NCI-H1930 (cell line): ENCODE measurements around the gene HINT3.
A peak's percentile ranks its signal among the peaks of the same experiment; 100 is the strongest.
"Not testable (repeated sequence)": the region's sequence is repeated elsewhere in the genome, so short reads cannot be mapped to it uniquely, and the experiment has no call there.

Experiments used
- DNase-seq, 2 experiments: peaks; one replicate each; lab custom pipeline; 2025; lab: John Stamatoyannopoulos, UW

Gene HINT3

DNA sequence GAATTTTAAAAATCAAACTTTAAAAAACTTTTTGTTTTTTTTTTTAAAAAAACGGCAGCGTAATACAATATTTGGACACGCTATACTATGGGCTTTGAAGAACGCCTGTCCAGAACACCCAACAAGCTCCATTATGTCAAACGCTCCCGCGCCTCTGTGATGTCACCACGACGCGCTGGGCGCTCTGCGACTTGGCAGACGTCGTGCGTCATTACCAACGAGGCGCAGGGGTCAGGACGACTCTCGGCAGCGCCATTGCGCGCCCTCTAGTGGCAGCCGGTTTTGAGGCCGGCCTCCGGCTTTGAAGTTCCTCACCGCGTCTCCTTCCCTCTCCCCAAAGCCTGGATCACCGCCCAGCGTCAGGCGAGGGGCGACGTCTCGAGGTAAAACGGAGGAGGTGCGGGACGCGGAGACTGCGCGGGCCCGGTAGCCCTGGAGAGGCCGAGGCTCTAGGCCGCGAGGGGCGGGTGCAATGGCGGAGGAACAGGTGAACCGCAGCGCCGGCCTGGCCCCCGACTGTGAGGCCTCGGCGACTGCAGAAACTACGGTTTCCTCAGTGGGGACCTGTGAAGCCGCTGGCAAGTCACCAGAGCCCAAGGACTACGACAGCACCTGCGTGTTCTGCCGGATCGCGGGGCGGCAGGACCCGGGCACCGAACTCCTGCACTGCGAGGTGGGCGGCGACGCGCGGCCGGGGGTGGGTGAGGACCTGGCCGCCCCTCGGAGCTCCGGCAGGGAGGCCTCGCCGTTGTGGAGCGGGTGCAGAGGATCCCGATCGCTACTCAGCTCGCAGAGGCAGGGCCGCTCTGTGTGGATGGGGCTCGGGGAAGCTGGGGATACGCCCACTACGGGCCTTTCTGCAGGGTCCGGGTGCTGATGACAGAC lies at the start of gene HINT3:
HINT3 (plus strand) TSS at position 265 of the 885 bp plus-strand sequence; CDS start at position 473, 208 bp downstream.
- peak; percentile 94 to 96 for DNase-seq

DNA sequence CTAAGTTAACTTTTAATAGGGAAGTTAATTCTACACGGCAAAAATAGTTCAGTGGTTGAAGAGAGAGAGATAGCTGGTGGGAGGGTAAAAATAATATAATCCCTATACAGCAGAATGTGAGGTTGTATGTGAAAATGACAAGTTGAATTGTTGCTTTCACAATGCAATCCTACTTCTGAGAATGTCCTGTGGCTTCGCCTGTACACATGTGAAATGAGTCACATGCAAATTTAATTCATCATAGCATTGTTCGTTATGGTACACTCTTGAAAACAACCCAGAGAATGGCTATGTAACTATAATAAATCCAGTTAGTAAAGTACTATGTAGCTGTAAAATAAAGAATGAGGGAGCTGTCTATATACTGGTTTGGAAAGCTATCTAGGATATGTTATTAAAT lies 46.0 kb upstream of the HINT3 start:
- no peak for DNase-seq

DNA sequence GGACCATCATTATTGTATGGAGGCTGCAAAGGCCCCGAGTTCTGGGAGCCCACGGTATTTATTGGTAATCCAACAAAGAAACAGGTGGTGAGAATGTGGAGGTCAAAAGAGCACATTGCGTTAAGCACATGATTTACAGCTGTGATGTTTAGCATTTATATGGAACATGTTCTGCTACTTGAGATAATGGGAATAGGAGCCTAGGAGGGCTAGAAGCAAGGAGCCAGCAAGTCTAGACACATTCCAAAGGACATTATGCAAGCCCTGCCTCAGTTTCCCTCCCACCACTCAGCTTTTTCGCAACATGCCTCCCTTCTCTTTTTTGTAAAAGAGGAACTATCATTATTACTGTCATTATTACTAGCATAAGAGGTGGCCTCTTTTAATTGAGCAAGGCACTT lies 45.5 kb upstream of the HINT3 start:
- DNase-seq = not testable (repeated sequence)

DNA sequence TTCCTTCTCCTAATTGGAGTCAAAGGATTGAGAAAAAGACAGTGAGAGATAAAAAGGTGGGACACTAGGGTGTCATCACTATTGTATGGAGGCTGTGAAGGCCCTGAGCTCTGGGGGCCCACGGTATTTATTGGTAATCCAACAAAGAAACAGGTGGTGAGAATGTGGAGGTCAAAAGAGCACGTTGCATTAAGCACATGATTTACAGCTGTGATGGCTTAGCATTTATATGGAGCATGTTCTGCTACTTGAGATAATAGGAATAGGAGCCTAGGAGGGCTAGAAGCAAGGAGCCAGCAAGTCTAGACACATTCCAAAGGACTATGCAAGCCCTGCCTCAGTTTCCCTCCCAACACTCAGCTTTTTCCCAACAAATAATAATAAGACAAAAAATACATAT lies 44.1 kb upstream of the HINT3 start:
- not testable (repeated sequence) for DNase-seq

DNA sequence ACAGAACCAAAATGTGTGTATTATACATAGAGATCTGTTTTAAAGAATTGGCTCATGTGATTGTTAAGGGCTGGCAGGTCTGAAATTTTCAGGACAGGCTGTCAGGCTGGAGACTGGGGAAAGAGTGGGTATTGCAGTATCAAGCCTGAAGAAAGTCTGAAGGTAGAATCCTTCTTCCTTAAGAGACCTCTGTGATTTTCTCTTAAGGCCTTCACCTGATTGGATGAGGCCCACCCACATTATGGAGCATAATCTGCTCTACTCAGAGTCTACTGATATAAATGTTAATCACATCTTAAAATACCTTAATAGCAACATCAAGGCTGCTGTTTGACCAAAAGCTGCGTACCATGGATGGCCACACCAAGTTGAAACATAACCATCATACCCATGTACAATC lies 43.4 kb upstream of the HINT3 start:
- DNase-seq = no peak

DNA sequence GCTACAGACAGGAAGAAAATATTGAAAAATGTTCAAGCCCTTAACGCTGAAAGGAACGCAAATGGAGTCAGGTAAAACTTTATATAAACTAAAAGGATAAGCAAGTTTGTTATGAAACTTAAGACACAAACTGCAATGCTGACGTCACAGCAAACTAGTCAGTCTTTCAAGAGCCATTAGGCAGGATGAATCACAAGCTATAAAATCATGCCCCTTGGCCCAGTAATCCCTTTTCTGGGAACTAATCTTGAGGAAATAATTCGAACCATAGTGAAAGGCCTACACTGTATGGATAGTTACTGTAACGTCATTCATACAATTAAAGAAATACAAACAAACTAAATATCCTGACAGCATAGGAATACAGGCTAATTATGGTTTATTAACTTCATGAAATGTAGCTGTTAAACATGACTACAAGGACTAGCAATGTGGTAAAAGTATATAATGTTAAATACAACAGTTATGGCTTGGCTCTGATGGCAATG lies 42.7 kb upstream of the HINT3 start:
- no peak for DNase-seq

DNA sequence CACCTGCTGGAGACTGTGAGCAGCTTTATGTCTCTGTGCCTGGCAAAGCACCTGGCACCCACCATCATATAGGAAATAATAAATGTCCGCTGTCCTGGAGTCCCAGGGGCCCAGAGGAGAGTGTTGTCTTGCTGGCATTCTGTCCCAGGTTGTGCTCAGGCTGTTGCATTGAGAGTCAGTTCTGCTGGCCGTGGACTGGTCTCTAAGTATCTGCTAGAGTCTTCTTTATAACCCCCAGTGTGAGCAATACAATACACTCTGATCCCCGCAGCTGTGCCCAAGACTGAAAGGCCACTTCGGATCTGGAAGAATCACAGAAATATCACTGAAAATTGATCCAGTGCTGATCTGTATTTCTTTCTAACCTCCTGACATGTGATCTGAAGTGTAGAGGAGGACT lies 38.3 kb upstream of the HINT3 start:
- DNase-seq = peak in 1 of 2 experiments; percentile 28

DNA sequence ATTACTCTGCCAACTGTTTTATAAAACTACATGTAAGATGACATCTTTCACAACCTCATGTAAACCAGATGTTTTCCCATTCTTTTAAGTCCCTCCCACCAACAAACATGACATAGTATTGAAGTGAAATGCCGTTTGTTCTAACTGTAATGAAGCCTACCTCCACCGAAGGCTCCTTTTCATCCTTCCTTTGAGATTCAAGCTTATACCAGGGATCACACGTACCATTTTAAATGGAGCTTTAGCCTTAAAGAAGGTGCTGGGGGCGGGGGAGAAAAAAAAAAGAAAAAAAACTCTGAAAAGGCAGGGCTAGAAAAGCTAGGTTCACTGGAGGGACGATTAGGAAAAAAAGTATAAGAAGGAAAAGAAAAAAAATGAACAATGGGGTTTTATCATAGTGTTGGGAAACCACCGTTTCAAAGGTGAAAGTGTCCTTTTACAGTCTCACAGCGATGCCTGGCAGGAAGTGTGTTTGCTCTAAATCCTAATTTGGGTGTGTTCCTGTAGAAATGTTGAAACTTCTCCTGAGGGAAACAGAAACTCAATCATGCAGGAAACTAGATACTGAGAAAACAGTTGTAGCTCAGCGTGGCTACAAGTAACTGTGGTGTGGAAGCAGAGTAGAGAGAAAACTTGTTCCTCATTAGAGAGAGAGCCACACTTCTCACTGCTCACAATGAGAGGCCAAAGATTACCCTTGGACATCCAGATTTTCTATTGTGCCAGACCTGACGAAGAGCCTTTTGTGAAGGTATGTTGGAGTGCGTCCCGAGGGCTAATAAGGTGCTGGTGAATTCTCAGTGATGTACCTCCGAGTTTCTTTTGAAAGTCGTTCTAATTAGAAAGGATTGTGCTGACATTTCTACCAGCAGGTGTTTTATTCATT lies 37.6 kb upstream of the HINT3 start:
- peak in 1 of 2 experiments; percentile 22 for DNase-seq

DNA sequence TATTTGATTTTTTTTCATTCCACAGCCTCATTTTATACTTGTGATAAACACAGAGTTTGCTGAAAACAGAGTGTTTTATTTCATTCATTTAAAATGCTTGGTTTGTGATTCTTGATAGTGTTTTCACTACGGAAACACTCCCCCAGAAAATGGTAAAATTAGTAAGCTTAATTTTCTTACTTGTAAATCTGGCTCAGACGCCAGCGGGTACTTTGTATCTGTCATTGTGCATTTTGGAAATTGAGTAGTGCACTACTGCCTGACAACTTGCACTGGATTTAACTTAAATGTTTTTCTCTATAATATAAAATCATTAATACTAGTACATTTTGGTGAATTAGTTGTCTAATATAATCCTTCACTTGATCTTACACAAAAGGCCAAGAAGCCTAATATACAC lies 37.0 kb upstream of the HINT3 start:
- DNase-seq = no peak

DNA sequence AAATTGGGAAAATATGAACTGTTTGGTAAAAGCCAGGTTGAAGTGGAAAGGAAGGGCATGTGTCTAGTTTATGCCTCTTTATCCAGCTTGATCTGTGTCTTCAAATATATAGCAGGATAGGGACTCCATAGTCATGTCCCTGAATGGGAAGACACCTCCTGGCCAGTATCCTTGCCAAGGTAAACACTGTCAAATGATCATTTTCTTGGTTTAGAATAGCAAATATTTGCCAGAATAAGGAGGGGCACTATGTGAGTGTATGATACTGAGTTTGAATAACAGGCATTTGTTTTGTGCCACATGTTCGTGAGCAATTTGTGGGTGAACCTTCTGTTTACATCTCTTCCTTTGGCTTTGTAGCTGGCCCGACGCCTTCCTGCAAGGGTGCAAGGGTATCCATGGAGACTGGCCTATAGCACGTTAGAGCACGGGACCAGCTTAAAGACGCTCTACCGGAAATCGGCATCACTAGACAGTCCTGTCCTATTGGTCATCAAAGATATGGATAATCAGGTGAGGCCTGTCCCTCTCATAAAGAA lies 34.2 kb upstream of the HINT3 start:
- DNase-seq = peak in 1 of 2 experiments; percentile 13

DNA sequence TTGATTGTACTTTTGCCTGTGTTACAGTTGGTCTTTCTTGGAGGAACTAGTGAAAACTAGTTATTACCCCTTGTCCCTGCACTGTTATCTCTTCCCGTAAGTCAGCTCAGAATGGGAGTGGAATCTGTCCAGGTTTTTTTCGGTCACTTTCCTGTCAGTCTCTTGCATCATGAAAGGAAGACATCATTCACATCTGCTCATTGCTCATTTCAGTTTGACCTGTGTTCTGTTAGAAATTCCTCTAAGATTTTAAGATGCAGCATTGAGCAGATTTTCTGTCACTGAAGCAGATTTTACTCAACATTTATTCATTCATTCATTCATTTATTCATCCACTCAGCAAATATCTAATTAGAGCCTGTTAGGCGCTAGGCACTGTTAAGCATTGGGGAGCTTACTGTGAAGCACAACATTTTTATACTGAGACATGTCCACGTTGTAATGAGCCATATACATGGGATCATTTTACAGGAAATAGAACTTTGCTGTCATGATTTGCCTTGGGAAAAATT lies 33.1 kb upstream of the HINT3 start:
- no peak for DNase-seq

DNA sequence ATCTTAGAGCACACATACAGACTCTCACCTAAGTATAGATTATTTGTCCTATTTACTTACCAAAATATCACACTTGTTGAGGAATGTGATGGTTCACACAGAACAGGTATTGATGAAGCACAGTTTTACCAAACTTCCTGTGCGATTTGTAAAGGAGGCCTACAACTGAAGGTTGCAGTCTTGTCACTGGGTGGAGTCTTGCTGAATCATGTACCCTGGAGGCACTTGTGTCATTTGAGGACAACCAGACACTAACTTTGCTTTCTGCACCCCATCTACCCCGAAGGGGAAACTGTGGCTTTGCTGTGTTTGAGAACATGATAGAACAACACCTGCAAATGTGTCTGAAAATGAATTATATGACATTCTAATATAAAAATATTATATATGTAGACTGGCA lies 32.4 kb upstream of the HINT3 start:
- no peak for DNase-seq

DNA sequence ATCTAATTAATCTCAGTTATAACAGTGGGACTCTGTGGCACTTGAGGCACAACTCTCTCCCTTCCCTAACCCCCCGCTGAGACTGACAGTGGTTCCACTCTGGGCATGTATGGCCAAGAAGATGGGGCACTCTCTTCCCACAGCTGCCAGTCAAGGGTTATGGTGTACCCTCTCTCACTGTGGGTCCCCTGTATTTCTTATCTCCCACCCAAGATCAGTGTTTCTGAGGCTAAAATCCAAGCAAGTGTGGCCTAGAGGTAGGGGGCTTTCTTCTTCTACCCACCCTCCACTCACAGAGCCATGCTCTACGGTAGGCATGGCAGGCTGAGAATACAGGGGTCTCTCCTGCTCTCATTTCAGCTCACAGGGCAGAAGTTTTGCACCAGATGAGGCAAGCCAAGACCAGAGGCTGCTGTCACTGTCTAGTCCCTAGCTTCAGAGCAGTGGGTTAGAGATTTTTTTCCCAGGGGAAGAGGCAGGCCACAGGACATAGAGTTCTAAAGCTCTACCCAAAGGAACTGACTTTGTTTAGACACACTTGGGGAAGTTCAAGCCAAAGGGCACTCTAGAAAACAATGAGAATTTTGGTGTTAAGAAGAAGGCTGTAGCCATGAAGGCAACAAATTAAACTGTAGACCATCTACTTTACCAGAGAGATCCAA lies 31.7 kb upstream of the HINT3 start:
- no peak for DNase-seq

DNA sequence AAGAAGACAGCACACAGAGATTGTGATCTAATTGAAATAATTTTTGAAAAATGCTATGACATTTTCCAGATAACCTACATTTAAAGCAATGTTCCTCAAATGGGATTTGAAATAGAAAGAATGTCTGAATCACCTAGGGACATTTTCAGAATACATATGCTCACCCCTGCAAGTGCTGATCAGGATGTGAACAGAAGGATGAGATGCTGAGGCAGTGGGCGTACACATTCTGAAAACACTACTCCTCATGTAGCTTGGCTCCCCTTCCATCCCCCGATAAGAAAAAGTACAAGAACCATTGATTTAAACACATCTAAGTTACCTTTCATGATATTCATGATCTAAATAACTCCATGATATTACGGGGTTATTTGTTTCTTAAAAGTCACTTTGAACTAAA lies 29.9 kb upstream of the HINT3 start:
- DNase-seq = no peak

DNA sequence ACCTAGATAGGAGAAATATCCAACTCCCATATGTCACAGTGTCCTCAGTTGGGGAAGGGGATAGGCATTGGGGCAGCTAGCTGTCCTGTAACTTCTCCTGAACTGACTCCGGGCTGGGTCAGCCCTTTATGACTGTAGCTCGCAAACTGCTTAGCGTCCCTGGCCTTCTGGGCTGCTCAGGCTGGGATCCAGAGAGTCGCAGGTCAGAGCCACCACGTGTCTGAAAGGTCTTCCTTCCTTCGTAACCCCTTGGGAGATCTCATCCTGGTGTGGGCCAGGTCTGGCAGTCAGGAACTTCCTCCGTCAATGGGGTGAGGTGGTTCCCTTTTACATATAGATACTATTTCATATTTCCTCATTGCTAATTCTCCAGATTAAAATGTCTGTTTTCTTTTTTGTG lies 28.8 kb upstream of the HINT3 start:
- no peak for DNase-seq

DNA sequence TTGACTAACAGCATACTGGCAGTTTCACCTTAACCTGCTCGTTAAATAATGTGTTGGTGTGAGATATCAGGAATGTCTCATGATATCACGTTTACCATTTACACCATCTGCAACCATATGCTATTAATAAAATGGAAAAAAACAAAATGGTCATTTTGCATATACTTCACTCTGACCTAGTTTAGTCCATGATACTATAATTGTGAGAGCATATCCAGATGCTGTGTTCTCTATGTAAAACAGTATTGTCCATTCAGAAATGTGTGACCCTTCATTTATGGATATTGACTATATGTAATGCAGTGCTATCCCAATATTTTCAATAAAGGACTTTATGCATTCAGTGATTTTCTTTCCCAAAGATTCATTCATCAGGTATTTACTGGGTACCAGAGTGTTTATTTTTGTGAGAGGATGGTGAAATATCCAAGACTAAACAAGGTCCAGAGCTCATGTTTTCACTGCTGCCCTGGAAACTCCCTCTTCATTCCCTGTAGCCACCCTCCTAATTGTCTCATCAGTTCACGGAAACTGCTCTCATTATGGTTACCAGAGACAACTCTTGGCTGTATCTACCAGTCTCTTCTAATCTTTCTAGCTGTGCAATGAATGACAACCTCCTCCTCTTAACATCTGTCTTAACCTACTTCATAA lies 25.7 kb upstream of the HINT3 start:
- DNase-seq = no peak

DNA sequence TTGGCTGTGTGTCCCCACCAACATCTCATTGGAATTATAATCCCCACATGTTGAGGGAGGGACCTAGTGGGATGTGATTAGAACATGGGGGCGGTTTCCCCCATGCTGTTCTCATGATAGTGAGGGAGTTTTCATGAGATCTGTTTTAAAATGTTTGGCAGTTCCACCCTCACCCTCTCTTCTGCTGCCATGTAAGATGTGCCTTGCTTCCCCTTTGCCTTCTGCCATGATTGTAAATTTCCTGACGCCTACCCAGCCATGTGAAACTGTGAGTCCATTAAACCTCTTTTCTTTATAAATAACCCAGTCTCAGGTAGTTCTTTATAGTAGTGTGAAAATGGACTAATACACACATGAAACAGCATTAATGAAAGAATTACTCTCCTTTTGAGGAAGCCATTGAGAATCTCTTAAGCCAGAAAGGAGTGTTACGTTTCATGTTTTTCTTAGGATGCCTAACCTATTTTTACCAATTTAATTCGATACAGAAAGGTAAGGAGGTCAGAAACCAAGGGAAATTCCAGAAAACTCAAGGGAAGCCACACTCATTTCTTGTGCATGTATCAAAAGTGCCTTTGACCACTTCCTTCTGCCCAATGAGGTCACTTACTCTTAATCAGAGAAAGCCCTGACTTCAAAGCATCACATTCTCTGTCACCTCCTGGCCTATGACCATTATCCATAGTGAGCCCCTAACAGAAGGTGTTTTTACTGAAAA lies 24.7 kb upstream of the HINT3 start:
- no peak for DNase-seq

DNA sequence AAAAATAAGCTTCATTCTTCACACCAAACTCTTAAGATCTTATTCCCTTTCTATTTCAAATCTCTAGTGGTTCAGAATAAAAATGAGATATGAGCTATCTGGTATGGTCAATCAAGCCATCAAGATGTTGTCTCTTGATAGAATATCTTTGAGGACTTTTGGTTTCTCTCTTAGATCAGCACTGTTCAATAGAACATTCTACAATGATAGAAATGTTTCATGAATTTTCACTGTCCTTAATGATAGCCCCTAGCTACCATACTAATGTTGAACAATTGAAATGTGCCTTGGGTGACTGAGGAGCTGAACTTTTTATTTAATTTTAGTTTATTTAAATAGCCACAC lies 24.1 kb upstream of the HINT3 start:
- DNase-seq = no peak

DNA sequence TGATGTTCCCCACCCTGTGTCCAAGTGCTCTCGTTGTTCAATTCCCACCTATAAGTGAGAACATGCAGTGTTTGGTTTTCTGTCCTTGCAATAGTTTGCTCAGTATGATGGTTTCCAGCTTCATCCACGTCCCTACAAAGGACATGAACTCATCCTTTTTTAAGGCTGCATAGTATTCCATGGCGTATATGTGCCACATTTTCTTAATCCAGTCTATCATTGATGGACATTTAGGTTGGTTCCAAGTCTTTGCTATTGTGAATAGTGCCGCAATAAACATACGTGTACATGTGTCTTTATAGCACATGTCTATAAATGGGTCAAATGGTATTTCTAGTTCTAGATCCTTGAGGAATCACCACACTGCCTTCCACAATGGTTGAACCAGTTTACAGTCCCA lies 21.1 kb upstream of the HINT3 start:
- DNase-seq = not testable (repeated sequence)

DNA sequence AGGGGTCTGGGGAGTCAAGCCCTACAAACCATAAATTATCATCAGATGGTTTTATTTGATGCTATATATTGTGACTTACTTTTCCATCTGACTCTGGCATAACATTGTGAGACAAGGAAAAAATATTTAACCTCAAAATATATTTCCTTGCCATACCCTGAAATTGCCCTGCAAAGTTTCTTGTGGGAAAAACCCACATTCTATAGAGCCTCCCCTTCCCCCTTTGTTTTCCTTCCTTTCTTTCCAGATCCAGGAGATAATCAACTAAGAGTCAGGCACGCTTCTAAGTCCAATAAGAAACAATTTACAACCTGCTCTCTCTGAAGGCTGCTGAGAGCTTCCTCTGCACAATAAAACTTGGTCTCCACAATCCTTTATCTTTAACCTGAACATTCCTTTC lies 17.5 kb upstream of the HINT3 start:
- DNase-seq = no peak

DNA sequence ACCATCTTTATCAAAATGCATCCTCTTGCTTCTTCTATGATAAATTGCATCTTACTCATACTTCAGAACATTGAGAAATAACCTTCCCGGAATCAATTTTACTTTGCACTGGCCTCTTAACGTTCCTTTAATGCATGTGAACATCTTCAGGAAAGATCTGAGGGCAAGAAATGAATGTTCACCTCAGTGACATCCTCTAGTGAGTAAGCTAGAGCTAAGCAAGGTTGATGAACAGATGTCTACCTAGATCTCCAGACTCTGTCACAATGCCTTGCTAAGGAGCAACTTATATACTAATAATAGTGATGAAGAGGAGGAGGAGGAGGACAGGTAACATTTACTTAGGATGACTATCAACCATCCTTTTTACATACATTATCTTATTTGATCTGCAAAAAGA lies 16.8 kb upstream of the HINT3 start:
- DNase-seq = no peak
